Tibial nerve (tissue), 4 donors: Measurements from ENCODE around the gene MOB1B. TPM values are rescaled to one million over a fixed set of nuclear protein-coding genes. Genes with fewer than 3 reads are reported as not detected.

ENCODE experiments used
- DNase-seq, 2 donors: peaks; one replicate each; pipeline ENCODE4 v3.0.0-alpha.2; 2019; ENCODE audit warnings: low spot score in 2 of 2
- H3K27ac ChIP-seq, 4 donors: fragments of 200-600 bp; sonication (generic) in 3 of 4; one replicate each; pipeline ENCODE4 v1.5.1; 2017 to 2019; ENCODE audit warnings: mild to moderate bottlenecking in 1 of 4
- H3K27me3 ChIP-seq, 2 donors: fragments of 200-600 bp; sonication (generic) in 1 of 2; one replicate each; pipeline versions ENCODE4 v1.5.1 to v1.6.0; 2017 to 2019
- H3K36me3 ChIP-seq, 3 donors: fragments of 200-600 bp; sonication (generic); one replicate each; pipeline ENCODE4 v1.5.1; 2018 to 2019
- H3K4me1 ChIP-seq, 4 donors: fragments of 200-600 bp; sonication (generic) in 3 of 4; one replicate each; pipeline ENCODE4 v1.5.1; 2017 to 2019
- H3K4me3 ChIP-seq, 4 donors: fragments of 200-600 bp; sonication (generic) in 3 of 4; one replicate each; pipeline ENCODE4 v1.5.1; 2017 to 2019; ENCODE audit warnings: mild to moderate bottlenecking in 1 of 4, moderate library complexity in 1 of 4
- H3K9me3 ChIP-seq, 4 donors: fragments of 200-600 bp; sonication (generic) in 3 of 4; one replicate each; pipeline ENCODE4 v1.5.1; 2017 to 2019
- EP300 ChIP-seq, 2 donors: sonication (generic); formaldehyde crosslinking; IDR thresholded peaks; one replicate each; pipeline ENCODE4 v1.6.1; 2017; ENCODE audit warnings: antibody characterized with exemption in 2 of 2, mild to moderate bottlenecking in 1 of 2
- POLR2A ChIP-seq, 2 donors: fragments of 450-650 bp; IDR thresholded peaks; one replicate each; pipeline ENCODE4 v1.6.1; 2017; ENCODE audit warnings: antibody characterized with exemption in 2 of 2, mild to moderate bottlenecking in 2 of 2, moderate library complexity in 2 of 2
- WGBS, 2 donors: methylation state at CpG; one replicate each; pipeline ENCODE4 v1.1.5; 2018; 5-methylcytosine and 5-hydroxymethylcytosine counted together
- total RNA-seq, 4 donors: library from RNA; depleted of rRNA; stranded (reverse); fragments of >200 nt; gene quantifications; one replicate each; pipeline ENCODE4 v1.1.0, GENCODE V29; 2016
- TF ChIP-seq, protein P1 (sequence below), 5 experiments: fragments of 200-600 bp in 3 of 5; fragments of 450-650 bp in 2 of 5; sonication (generic) in 3 of 5; IDR thresholded peaks; one replicate each; pipeline ENCODE4 v1.5.1; 2016 to 2019; ENCODE audit warnings: antibody characterized with exemption in 5 of 5, mild to moderate bottlenecking in 3 of 5, moderate library complexity in 2 of 5

Gene MOB1B
- total RNA-seq, 4 donors from 2014 or later, result 12.7 to 23.8 (median 18.2) TPM

DNA sequence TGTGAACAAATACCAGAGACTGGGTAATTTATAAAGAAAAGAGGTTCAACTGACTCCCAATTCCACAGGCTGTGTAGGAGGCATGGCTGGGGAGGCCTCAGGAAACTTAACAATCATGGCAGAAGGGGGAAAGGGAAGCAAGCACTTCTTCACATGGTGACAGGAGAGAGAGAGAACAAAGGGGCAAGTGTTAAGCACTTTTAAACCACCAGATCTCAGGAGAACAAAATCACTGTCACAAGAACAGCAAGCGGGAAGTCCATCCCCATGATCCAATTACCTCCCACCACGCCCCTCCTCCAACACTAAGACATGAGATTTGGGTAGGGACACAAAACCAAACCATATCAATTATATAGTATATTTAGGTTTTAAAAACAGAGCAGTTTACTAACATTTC lies 30.8 kb downstream of the MOB1B start:
- H3K9me3 ChIP-seq, result peaks cover 0 to 6% (median 0%) of the 10 kb centered on the region in 4 donors
- no peak overlapping the region for H3K4me3 ChIP-seq
- H3K36me3 ChIP-seq, result peaks cover 0 to 13% (median 0%) of the 10 kb centered on the region in 3 donors
- H3K27ac ChIP-seq, result no peak overlapping the region
- H3K4me1 ChIP-seq, result peaks cover 0 to 18% (median 4%) of the 10 kb centered on the region in 4 donors
- DNase-seq, result no peak
- H3K27me3 ChIP-seq, result no peaks in the 10 kb centered on the region
- 85 to 96% methylated on average over 2 of the region's 2 CpGs for WGBS, 2 donors
- TF ChIP-seq POLR2A (IDR thresholded peaks at IDR 0.05), result no peak
- TF ChIP-seq, protein P1, sequence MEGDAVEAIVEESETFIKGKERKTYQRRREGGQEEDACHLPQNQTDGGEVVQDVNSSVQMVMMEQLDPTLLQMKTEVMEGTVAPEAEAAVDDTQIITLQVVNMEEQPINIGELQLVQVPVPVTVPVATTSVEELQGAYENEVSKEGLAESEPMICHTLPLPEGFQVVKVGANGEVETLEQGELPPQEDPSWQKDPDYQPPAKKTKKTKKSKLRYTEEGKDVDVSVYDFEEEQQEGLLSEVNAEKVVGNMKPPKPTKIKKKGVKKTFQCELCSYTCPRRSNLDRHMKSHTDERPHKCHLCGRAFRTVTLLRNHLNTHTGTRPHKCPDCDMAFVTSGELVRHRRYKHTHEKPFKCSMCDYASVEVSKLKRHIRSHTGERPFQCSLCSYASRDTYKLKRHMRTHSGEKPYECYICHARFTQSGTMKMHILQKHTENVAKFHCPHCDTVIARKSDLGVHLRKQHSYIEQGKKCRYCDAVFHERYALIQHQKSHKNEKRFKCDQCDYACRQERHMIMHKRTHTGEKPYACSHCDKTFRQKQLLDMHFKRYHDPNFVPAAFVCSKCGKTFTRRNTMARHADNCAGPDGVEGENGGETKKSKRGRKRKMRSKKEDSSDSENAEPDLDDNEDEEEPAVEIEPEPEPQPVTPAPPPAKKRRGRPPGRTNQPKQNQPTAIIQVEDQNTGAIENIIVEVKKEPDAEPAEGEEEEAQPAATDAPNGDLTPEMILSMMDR (IDR thresholded peaks at IDR 0.05), result no peak
- TF ChIP-seq EP300 (IDR thresholded peaks at IDR 0.05), result no peak

DNA sequence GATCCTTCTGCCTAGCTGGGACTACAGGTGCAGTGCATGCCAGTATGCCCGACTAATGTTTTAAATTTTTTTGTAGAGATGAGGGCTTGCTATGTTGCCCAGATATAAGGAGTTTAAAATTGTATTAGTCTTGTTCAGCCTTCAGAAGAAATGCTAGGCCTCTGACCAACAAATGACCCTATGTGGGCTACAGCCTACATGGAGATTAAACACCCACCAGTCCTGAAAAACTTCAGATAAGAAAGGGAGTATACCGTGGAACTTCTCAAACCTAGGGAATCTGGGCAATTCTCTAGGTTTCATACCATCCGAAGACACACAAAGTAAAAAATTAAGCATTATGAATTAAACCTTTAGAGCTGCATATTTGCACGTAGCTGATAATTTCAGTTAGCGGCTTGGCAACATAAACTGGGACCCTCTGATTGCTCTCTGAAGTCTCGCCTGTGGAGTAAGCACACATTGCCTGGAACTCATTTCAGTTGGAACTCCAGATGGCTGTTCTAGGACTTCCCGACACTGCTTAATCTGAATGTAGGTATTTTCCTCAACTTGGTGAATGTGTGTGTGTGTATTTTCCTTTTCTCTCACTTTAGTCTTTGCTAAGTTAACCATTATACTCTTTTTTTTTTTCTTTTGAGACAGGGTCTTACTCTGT lies 33.0 kb downstream of the MOB1B start:
- Histone ChIP-seq H3K27ac (no peak overlapping the region), H3K36me3 (peaks cover 0 to 3% (median 0%) of the 10 kb centered on the region in 3 donors), H3K4me1 (peaks cover 0 to 16% (median 4%) of the 10 kb centered on the region in 4 donors), H3K27me3 (no peaks in the 10 kb centered on the region), H3K4me3 (no peak overlapping the region), H3K9me3 (peaks cover 0 to 6% (median 0%) of the 10 kb centered on the region in 4 donors)
- TF ChIP-seq POLR2A (IDR thresholded peaks at IDR 0.05), result no peak
- no peak for TF ChIP-seq EP300 (IDR thresholded peaks at IDR 0.05)
- TF ChIP-seq, protein P1 (IDR thresholded peaks at IDR 0.05), result no peak
- 86 to 87% methylated on average over 7 of the region's 7 CpGs for WGBS, 2 donors
- DNase-seq, result no peak

DNA sequence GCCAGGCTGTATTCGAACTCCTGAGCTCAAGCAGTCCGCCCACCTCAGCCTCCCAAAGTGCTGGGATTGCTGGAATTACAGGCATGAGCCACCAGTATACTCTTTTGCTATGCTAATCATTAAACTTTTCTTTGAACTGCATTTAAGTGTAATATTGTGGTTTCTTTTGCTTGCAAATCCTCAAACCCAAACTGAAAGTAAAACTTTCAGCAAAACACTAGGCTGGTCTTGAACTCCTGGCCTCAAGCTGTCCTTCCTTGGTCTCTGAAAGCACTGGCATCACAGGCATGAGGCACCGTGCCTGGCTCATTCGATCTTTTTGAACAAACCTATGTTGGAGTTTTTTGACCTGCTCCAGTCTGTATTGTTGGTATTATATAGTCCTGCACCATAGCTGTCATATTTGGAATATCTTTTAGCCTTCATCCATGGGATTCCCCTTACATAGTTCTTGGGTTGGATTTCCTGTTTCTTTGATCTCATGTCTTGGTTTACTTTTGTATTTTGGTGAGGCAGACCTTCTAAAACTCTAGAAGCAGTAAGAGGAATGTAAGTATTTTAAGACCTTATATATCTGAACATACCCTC lies 34.1 kb downstream of the MOB1B start:
- no peak for DNase-seq
- Histone ChIP-seq H3K4me1 (peaks cover 0 to 5% (median 0%) of the 10 kb centered on the region in 4 donors), H3K9me3 (peaks cover 0 to 6% (median 0%) of the 10 kb centered on the region in 4 donors), H3K36me3 (peaks cover 0 to 3% (median 0%) of the 10 kb centered on the region in 3 donors), H3K27me3 (no peaks in the 10 kb centered on the region), H3K4me3 (no peak overlapping the region), H3K27ac (no peak overlapping the region)
- WGBS, 2 donors, result 90 to 95% methylated on average over 4 of the region's 4 CpGs
- TF ChIP-seq, protein P1 (IDR thresholded peaks at IDR 0.05), result no peak
- TF ChIP-seq POLR2A (IDR thresholded peaks at IDR 0.05) (no peak), EP300 (IDR thresholded peaks at IDR 0.05) (no peak)

DNA sequence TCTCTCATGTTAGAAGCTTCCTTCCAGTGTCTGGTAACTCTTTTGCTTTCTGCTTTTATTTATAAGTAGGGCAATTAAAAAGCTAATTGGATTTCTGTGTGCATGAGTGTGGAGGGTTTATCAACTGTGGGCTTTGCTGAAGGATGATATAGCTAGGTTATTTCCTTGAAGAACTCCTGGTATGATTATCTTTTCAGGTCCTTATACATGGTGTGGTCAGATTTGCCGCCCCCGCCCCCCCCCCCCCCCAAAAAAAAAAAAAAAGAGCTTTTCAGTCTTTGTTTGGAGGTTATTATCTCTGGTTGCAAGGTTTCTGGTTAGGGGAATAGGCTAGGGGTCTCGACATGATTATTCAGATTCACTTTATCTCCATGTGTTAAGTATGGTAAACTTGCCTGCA lies 35.9 kb downstream of the MOB1B start:
- Histone ChIP-seq H3K4me3 (no peak overlapping the region), H3K36me3 (peaks cover 0 to 3% (median 0%) of the 10 kb centered on the region in 3 donors), H3K27me3 (no peaks in the 10 kb centered on the region), H3K27ac (no peak overlapping the region), H3K4me1 (peaks cover 0 to 4% (median 0%) of the 10 kb centered on the region in 4 donors), H3K9me3 (peaks cover 0 to under 1% (median 0%) of the 10 kb centered on the region in 4 donors)
- no peak for DNase-seq
- whole genome bisulfite sequencing, 2 donors, result 70 to 74% methylated on average over 3 of the region's 3 CpGs
- no peak for TF ChIP-seq EP300 (IDR thresholded peaks at IDR 0.05)
- TF ChIP-seq, protein P1 (IDR thresholded peaks at IDR 0.05), result no peak
- TF ChIP-seq POLR2A (IDR thresholded peaks at IDR 0.05), result no peak

DNA sequence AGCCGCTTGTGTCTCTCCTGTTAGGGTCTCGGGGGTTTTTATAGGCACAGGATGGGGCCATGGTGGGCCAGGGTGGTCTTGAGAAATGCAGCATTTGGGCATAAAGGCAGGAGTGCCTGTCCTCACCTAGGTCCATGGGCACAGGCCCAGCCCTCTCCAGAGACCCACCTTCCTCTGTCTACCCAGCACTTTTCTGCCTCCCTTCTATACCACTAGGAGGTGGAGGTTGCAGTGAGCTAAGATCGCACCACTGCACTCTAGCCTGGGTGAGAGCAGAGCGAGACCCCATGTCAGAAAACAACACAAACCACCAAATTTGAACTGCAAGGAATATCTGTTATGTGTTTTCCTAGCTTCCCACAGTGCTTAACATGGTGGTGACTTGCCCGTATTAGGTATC lies 38.0 kb downstream of the MOB1B start:
- Histone ChIP-seq H3K27ac (no peak overlapping the region), H3K36me3 (peaks cover 0 to 3% (median 0%) of the 10 kb centered on the region in 3 donors), H3K4me3 (no peak overlapping the region), H3K27me3 (no peaks in the 10 kb centered on the region), H3K9me3 (no peaks in the 10 kb centered on the region), H3K4me1 (peaks cover 0 to 4% (median 0%) of the 10 kb centered on the region in 4 donors)
- DNase-seq, result no peak
- TF ChIP-seq EP300 (IDR thresholded peaks at IDR 0.05) (no peak), POLR2A (IDR thresholded peaks at IDR 0.05) (no peak)
- TF ChIP-seq, protein P1 (IDR thresholded peaks at IDR 0.05), result no peak
- WGBS, 2 donors, result 94 to 98% methylated on average over 5 of the region's 5 CpGs
